Mesodermal cell (in vitro differentiated cells): Measurements from ENCODE around the gene SLCO2A1.

ENCODE experiments used
- H3K27ac ChIP-seq: 2 replicates; pipeline ENCODE4 v1.7.0; 2013; ENCODE audit warnings: mild to moderate bottlenecking, low read depth, low read length, moderate library complexity; ENCODE audit not compliant: severe bottlenecking
- H3K36me3 ChIP-seq: 2 replicates; pipeline ENCODE4 v1.7.1; 2013; ENCODE audit warnings: mild to moderate bottlenecking, low read length, moderate library complexity; ENCODE audit not compliant: control insufficient read depth, insufficient read depth
- H3K4me1 ChIP-seq: one replicate; pipeline ENCODE4 v1.7.1; 2013; ENCODE audit warnings: mild to moderate bottlenecking, low read length; ENCODE audit not compliant: insufficient read depth, control insufficient read depth, poor library complexity, severe bottlenecking
- H3K4me3 ChIP-seq: 2 replicates; pipeline ENCODE4 v1.7.0; 2013; ENCODE audit warnings: low read length, control low read depth, mild to moderate bottlenecking; ENCODE audit not compliant: insufficient read depth, poor library complexity, severe bottlenecking; ENCODE audit errors: extremely low read depth
- H3K9me3 ChIP-seq: 2 replicates; pipeline ENCODE4 v1.7.1; 2013; ENCODE audit warnings: mild to moderate bottlenecking, low read length, moderate library complexity; ENCODE audit not compliant: control insufficient read depth
- WGBS, 2 experiments: methylation state at CpG; one replicate each; pipeline ENCODE4 v1.1.5; 2013; ENCODE audit warnings: missing lambda C conversion rate in 2 of 2; ENCODE audit not compliant: insufficient coverage in 2 of 2; 5-methylcytosine and 5-hydroxymethylcytosine counted together

The SLCO2A1 gene

GRCh38 chr3:133887803-133888703 lies 141.7 kb downstream of the SLCO2A1 start:
- Histone ChIP-seq H3K4me3 (no peak overlapping the region), H3K4me1 (no peaks in the 10 kb centered on the region), H3K36me3 (no peaks in the 10 kb centered on the region), H3K9me3 (no peaks in the 10 kb centered on the region), H3K27ac (no peak overlapping the region)
- WGBS, 2 experiments: 71 to 74% methylated on average over 8 of the region's 8 CpGs

GRCh38 chr3:133887074-133887802 lies 142.5 kb downstream of the SLCO2A1 start:
- WGBS, 2 experiments: 54 to 67% methylated on average over 4 of the region's 4 CpGs

GRCh38 chr3:133886031-133886722 lies 143.5 kb downstream of the SLCO2A1 start:
- Histone ChIP-seq H3K9me3 (no peaks in the 10 kb centered on the region), H3K27ac (no peak overlapping the region), H3K4me3 (no peak overlapping the region), H3K36me3 (no peaks in the 10 kb centered on the region), H3K4me1 (no peaks in the 10 kb centered on the region)
- 92 to 96% methylated on average over 4 of the region's 7 CpGs for WGBS, 2 experiments

More at GRCh38 chr3:133887074-133887802, 142.5 kb downstream of the SLCO2A1 start:
- no peaks in the 10 kb centered on the region for H3K36me3 ChIP-seq
- no peak overlapping the region for H3K4me3 ChIP-seq
- no peaks in the 10 kb centered on the region for H3K4me1 ChIP-seq
- no peak overlapping the region for H3K27ac ChIP-seq
- H3K9me3 ChIP-seq: no peaks in the 10 kb centered on the region

GRCh38 chr3:133884887-133885711 lies 144.6 kb downstream of the SLCO2A1 start:
- no peaks in the 10 kb centered on the region for H3K4me1 ChIP-seq
- H3K27ac ChIP-seq: no peak overlapping the region
- H3K4me3 ChIP-seq: no peak overlapping the region
- 94 to 98% methylated on average over 8 to 10 of the region's 11 CpGs for WGBS, 2 experiments
- H3K36me3 ChIP-seq: no peaks in the 10 kb centered on the region
- H3K9me3 ChIP-seq: no peaks in the 10 kb centered on the region

GRCh38 chr3:133884054-133884886 lies 145.5 kb downstream of the SLCO2A1 start:
- WGBS, 2 experiments: 78 to 95% methylated on average over 3 to 4 of the region's 6 CpGs
- no peaks in the 10 kb centered on the region for H3K9me3 ChIP-seq

GRCh38 chr3:133883641-133884040 lies 146.1 kb downstream of the SLCO2A1 start:
- H3K9me3 ChIP-seq: no peaks in the 10 kb centered on the region
- no peaks in the 10 kb centered on the region for H3K4me1 ChIP-seq
- no peaks in the 10 kb centered on the region for H3K36me3 ChIP-seq
- H3K4me3 ChIP-seq: no peak overlapping the region
- H3K27ac ChIP-seq: no peak overlapping the region

More at GRCh38 chr3:133884054-133884886, 145.5 kb downstream of the SLCO2A1 start:
- Histone ChIP-seq H3K36me3 (no peaks in the 10 kb centered on the region), H3K27ac (no peak overlapping the region), H3K4me3 (no peak overlapping the region), H3K4me1 (no peaks in the 10 kb centered on the region)

GRCh38 chr3:133882986-133883586 lies 146.6 kb downstream of the SLCO2A1 start:
- WGBS, 2 experiments: 81 to 90% methylated on average over 2 to 3 of the region's 3 CpGs
- no peak overlapping the region for H3K27ac ChIP-seq
- no peaks in the 10 kb centered on the region for H3K9me3 ChIP-seq
- no peaks in the 10 kb centered on the region for H3K36me3 ChIP-seq
- H3K4me3 ChIP-seq: no peak overlapping the region
- no peaks in the 10 kb centered on the region for H3K4me1 ChIP-seq

GRCh38 chr3:133881939-133882825 lies 147.5 kb downstream of the SLCO2A1 start:
- H3K27ac ChIP-seq: no peak overlapping the region
- H3K9me3 ChIP-seq: no peaks in the 10 kb centered on the region
- H3K4me3 ChIP-seq: no peak overlapping the region
- no peaks in the 10 kb centered on the region for H3K4me1 ChIP-seq
- WGBS, 2 experiments: 87 to 93% methylated on average over 3 to 4 of the region's 5 CpGs
- H3K36me3 ChIP-seq: no peaks in the 10 kb centered on the region

- H3K9me3 ChIP-seq: no peaks in the 10 kb centered on the region
- no peak overlapping the region for H3K4me3 ChIP-seq
- no peaks in the 10 kb centered on the region for H3K4me1 ChIP-seq
- 82 to 83% methylated on average over 1 of the region's 1 CpG for WGBS, 2 experiments
- H3K27ac ChIP-seq: no peak overlapping the region
- no peaks in the 10 kb centered on the region for H3K36me3 ChIP-seq
Observed at GRCh38 chr3:133881492-133881891, 148.2 kb downstream of the SLCO2A1 start.
